Activated T-cell treated with anti-CD3 and anti-CD28 coated beads, Interleukin-2, amount 50 U/mL, for 48 hours (primary cell): ENCODE results near the gene SFXN2.
"Not testable (repeated sequence)": the region's sequence is repeated elsewhere in the genome, so short reads cannot be mapped to it uniquely, and the experiment has no call there.

Source experiments
- DNase-seq, 2 experiments: peaks; one replicate each; pipeline ENCODE4 v3.0.0-alpha.2; 2020

Gene SFXN2, protein sequence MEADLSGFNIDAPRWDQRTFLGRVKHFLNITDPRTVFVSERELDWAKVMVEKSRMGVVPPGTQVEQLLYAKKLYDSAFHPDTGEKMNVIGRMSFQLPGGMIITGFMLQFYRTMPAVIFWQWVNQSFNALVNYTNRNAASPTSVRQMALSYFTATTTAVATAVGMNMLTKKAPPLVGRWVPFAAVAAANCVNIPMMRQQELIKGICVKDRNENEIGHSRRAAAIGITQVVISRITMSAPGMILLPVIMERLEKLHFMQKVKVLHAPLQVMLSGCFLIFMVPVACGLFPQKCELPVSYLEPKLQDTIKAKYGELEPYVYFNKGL

DNA sequence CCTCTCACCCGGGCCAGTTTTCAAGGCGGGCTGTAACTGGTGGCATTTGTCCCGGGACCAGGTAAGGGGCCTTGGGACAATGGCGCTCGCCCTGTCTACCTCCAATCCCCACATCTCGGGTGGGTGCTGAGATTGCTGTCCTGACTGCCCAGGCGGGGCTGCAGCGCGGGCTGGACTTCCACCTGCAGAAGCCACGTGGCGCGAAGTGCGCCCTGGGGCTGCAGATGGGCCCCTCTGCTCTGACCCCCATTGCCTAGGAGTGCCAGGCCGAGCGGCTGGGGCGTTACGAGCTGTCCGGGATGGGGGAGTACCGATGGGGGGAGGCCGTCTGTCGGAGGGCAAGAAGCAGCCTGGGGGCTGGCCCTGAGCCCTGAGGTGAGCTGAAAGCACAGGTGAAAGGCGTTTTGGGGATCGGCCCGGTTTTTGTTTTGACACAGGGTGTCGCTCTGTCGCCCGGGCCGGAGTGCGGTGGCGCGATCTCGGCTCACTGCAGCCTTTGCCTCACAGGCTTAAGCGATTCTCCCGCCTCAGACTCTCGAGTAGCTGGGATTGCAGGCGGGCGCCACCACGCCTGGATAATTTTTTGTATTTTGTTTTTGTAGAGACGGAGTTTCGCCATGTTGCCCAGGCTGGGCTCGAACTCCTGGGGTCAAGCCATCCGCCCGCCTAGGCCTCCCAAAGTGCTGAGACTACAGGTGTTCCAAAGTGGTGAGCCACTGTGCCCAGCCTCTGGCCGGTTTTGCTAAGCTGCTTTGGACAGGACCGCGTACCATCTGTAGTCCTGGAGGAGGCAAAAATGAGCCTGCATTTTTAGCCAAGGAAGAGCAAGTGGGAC, at the start of gene SFXN2:
SFXN2 (plus strand) TSS at position 16 of the 835 bp plus-strand sequence. CDS start 12,001 bp downstream, outside the sequence.
- DNase-seq = no peak

DNA sequence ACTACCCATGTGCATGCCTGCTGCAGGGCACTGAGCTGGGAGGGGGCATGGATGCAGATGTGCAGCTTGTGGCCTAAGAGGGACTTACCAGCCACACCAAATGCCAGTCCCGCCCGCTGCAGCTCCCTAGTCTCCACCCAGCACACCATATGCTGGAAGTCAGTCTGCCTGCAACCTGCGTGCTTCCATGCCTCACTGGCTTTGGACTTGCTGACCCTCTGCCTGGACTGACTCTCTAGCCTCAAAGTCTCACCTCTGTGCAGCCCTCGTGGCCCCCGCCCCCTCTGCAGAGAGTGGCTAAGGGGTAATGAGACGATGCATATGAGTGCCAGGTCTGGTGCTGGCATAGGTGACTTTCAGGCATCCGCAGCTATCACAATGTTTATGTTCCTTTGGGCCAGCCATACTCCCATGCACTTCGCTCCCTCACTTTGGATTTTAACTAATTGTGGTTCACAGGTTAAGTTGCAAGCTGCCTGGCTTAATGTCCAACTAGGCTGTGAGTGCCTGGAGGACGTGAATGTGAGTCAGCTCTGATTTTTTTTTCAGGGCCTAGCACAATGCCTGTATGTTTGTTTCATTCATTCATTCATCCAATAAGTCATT, 48.4 kb upstream of the SFXN2 start:
- no peak for DNase-seq

DNA sequence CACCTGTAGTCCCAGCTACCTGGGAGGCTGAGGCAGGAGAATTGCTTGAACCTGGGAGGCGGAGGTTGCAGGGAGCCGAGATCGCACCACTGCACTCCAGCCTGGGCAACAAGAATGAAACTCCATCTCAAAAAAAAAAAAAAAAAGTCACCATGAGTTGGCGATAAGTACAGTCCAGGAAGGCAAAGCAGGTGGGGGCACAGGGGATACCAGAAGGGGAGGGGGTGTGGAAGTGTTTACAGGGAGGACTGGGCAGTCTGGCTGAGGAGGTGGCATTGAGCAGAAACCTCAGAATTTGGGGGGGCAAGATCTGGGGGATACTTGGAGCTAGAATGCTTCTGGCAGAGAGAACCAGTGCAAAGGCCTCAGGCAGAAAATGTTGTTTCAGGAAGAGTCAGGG, 47.0 kb upstream of the SFXN2 start:
- not testable (repeated sequence) for DNase-seq

DNA sequence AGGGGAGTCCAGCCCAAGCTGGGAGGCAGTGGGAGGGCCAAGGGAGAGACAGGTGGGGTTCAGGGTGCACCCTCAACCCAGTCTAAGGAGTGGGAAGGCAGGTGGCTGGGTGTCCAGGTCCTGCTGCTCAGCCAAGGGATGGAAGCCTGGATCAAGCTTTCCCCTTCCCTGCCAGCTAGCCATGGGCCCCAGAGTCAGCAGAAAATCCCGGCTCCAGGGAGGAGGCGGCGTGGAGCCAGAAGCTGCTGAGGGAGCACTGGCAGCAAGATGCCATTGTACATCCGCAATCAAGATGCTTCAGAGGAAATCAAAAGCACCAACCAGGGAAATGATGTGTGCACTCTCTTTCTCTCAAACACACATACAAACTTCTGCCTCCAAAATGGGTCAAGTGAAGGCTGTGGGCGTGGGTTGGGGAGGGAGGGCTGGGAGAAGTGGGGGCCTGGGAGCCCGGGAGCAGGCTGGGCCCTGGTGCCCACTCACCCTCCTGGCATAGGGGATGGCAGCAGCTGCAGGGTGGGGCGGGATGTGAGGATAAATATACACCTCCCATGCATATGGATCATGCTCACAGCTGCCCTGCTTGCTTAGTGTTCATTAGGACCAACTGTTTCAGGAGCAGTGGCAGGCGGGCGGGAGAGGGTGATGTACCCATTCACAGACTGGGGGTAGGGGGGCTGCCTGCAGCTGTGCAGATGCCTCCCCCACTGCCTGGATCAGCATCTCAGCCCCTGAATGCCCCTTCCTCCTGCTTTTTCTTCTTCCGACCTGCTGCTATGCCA, 45.9 kb upstream of the SFXN2 start:
- DNase-seq = no peak

DNA sequence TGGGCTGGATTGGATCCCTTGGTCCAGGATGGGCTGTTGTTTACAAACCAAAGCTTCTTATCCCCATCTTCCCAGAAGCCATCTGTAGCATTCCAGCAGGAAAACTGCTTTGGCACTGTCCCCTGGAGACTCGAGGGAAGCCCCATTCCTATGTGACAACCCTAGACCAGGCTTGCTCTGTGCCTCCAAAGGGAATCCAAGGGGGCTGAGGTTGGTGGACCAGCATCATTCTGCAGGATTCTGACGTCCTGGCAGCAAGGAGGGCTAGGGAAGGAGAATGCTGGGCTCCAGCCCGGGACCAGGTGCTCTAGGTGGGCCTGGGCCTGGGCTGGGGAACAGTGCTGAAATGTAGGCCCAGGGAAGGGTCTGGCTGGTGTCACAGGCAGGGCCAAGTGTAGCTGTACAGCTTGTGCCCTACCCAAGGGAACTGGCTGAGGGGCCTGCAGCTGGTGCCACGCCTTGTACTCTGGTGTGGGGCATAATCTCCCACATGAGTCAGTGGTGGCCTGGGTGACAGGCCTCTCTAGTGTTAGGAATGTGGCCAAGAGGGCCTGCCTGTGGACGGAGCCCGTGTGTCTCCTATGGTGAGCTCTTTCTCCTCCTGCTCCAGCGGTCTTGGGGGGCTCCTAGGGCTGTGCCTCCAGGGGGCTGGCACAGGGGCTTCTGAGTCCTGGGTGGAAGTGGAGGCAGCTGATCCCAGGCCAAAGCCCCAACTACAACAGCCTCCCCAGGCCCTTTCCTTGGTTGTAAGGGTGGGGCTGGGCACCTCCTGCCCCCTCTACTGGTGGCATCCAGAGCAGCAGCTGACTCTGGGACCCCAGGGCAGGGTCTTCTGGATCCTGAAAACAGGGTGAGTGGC, 45.0 kb upstream of the SFXN2 start:
- peak; percentile 53 to 56 for DNase-seq

DNA sequence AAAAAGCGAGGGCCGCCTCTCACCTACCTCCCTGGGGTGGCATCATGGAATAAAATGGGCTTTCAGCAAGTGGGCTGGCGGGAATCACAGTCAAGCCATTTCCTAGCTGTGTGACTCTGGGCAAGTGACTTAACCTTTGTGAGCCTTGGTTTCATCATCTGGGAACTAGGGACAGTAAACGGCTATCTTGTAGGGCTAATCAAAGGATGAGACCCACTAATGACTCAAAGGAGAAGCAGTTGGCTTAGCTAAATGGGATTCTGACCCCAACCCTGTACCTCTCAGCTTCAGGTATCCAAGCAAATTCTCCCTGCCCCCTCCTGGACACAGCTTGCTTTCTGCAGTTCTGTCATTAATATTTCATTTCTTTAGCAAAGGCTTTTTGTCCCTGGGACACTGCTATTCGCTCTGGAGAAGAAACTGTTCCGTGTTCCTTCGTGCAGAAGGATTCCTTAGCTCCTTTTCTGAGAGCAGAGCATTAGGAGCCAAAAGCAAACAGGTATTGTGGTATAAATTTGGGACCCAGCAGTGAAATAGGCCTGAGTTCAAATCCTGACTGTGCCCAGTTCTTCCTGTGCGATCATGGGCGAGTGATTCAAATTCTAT, 44.3 kb upstream of the SFXN2 start:
- no peak for DNase-seq

DNA sequence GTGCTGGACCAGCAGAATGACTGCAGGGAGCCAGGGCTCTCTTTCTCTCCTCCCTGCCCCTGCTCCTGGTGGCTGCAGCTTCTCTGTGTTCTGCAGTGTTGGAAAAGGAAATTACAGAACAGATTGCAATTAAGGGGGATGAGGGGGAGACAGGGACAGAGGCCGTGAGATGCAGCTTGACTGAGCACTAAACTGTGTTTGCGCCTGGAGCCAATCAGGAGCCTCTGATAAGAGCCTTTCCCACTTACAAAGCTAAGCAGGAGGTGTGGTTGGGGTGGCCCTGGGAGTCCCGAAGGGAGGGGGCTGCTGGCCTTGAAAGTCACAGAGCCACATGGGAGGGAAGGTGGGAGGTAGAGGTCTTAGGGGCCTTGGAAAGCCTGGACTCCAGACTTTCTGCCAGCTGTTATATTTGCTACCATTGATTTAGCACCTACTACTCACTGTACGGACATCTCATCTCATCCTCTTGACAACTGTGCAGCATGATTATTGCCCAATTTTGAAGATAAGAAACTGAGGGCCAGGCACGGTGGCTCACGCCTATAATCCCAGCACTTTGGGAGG, 43.5 kb upstream of the SFXN2 start:
- DNase-seq = no peak

DNA sequence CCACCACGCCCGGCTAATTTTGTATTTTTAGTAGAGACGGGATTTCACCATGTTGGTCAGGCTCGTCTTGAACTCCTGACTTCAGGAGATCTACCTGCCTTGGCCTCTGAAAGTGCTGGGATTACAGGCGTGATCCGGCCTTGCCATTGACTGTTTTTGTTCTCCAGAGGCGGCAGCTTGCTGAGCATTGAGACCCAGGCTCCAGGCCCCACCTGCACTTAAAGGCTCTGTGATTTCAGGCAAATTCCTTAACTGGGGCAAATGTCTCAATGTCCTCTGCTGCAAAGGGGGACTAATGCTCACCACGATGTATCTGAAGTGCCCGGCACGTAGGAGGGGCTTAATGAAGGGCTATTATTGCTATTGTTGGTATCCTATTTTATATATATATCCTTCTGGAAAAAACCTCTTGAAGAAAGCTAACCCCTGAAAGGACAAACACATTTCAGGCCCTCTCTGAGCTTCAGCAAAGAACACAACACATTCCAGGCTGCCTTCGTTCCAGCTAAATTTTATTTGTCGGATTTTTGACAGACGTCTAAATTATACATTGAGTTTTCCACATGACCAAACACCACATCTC, 41.1 kb upstream of the SFXN2 start:
- DNase-seq = no peak

DNA sequence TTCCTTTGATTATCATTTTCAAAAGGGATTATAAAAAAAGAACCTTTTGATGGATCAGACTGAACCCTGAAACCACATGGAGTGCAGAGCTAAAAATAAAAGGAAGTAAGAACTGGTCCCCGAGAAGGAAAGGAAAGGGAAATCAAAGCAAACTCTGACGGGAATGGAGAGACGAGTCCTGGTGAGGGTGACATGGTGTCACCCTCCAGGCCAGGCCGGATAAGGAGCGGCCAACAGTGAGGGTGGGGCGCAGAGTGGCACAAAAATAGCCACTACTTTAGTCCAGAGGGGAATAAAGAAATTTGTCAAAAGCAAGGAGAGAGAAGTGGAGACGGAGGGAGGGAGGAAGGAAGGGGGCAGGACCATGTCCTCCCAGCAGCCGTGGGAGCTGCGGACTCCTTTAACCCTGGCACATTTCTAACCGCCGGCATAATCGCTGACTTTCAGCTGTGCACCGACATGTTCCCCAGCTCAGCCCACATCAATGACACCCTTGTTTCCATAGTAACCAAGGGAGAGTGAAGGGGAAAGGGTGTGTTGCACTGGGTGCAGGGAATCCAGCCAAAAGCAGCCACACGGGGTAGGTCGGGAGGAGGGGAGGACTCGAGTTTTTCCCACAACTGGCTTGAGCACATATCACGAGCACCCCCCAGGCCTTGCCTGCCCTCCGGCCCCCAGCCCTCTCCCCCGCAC, 40.5 kb upstream of the SFXN2 start:
- peak; percentile 63 to 73 for DNase-seq

DNA sequence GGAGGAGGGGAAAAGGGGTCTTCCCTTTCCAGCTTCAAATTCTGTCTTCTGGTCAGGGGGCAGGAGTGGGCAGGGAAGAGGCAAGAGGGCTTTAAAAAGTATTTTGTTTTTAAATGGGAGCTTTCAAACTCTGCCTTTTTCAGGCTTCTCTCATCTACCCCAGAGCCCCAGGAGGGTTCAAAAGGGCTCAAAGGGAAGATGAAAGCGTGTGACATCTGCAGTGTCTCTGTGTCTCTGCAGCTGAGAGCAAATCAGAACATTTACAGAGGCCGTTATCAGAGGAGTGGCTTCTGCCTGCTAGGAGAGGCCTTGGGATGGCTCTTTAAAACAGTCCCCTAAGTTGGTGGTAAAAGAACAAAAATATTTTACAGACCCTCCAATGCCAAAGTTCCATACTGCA, 39.9 kb upstream of the SFXN2 start:
- DNase-seq = no peak

DNA sequence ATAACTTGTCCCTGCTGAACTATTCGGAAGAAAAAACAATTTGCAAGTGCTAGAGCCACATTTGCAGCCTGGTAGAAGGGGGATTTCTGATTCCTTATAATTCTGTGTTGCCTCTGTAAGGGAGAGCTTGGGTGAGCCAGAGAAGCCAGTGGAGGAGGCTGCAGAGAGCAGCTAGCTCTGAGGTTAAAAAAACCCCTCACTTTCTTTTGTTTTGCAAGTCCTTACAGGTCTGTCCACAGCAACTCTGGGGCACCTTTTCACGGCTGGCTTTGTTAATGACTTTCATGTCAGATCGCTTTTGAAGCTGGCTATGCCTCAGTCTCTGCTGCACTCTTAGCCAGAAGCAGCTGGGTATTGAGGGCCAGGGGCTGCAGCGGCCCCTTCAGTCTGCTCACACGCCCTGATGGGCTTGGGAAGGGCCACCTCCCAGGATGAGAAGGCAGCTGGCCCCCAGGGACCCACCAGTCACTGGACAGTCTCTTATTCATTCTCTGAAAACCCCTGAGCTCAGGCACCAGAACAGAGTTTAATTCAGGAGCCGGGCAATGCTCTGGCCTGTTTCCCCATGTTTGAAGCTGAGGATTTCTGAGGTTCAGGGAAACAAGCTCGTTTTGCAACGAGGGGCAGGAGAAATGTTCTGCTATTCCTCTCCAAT, 39.3 kb upstream of the SFXN2 start:
- no peak for DNase-seq

DNA sequence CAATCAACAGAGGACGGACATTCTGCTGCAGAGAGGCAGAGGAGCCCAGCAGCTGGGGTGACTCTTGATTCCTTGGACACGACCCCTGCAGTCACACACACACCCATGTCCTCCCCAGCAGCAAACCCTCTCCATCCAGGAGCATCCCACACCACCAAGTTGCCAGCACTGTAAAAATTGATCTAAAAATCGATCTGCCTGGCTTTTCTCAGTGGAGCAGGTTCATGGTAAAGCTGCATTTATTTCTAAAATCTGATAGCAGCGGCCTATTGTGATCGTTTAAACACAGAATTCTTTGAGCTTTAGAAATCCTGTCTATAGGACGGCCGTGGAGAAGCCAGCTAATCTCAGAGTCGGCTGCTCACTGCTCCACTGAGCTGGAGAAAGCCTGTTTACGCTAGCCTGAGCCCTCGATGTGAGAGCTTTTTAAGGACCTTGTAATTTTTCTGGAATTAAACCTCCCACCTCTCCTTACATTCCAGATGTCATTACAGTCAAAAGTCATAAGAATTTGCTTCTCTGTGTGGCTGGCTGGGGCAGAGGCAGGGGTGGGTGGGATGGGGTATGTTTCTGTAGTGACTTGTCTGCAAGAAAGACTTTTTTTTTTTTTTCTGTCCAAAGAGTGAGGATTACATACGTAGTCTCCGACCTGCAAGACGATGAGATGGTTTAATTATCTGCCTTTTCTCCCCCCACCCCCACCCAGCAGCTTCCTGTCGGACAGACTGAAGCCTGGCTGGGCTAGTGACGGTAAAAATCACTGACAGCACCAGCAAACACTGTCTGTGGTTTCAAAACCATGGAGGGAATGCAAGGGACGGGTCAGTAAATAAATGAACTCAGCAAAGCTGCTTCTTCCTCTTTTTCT, 38.5 kb upstream of the SFXN2 start:
- no peak for DNase-seq

DNA sequence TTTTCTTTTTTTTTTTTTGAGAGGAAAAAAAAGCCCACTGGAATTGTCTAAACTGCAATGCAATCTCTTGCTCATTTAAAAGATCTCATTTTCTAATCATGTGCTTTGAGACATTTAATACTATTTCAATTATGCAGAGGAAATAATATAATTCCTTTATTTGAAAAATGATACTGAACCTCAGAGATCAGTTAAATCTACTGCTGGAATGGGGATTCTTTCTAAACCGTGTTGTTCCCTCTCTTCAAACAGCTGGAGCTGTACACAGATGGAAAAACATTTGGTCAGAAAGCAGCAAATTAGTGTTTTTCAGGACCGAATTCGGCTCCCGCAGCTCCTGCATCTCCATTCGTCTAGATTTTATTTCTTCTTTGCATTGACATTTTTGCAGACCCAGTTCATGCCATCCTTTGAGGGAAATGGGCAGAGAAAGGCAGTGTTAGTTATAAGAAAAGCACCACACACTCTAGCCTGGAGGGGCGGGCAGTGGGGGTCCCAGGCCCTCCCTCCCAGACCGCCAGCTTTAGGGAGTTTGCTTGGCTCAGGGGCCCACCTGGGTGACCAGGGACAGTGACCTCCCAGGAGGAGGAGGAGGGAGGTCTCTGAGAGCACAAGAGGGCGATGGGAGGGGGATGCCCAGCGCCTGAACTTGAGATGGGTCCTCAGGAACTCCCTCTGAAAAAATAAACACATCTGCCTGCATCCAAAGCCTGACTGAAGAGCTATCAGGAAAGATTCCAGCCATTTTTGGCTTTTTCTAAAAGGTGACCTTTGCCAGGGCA, 37.7 kb upstream of the SFXN2 start:
- no peak for DNase-seq

DNA sequence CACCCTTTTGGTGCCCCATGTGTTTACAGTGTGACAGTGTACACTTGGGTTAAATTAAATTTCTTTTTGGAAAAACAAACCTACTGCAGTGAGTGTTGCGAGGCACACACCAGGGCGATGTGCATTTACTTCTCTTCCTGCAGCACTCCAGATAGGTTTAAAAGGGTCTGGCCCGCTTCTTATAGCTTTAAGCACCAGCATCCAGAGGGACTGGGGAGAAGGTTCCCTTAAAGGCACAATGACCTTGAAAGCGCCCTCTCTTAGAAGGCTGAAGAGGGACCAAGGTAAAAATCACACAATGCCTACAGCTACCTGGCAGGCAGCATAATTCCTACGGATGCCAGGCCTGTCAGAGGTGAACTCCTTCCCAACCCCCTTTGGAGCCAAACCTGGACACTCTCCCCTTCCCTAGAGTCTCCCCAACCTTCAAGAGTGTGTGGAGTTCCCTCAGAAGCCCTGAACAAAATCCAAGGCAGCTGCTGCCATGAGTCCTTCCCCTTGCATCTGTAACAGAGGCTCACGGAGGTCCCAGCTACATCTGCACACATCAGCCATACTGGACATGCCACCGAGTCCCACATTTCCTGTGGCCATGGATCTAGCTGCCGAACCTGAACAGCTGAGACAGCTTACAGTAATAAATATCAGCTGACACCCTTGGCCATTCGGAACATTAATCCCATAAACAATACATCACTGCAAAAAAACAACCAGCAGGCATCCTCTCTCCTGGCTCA, 36.9 kb upstream of the SFXN2 start:
- no peak for DNase-seq

DNA sequence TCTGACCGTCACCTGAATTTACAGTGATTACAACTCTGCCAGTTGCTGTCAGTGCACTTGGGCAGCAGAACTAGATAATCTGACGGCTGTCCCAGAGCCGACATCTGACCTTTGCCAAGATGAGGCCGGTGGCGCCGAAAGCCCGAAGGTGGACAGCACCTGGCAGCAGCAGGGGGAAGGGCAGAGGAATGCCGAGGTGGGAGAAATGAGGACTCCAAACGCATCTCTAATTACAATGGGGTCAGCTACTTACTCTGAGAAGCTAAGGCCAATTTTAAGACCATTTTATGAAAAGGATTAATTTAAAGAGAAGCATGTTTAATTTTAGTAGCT, 36.4 kb upstream of the SFXN2 start:
- no peak for DNase-seq

DNA sequence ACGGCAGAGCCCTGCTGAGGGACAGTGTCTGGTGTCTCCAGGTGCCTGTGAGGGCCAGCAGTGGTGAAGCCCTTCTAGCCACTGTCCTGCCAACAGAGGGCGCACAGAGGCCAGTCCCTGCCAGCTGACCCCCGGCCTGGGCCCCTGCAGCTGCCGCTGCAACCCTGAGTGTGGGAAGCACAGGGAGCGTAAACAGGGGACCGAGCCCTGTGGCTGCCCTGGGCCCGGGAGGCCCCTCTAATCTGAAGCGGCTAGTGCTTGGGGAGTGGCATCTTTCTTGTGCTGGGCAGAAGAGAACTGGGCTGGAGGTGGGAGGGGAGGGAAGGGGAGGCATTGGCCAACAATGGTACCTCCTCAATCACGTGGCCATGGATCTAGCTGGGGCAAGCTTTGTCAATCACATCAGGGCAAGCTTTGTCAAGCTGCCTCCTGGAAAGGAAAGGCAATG, 35.6 kb upstream of the SFXN2 start:
- peak in 1 of 2 experiments; percentile 54 for DNase-seq

DNA sequence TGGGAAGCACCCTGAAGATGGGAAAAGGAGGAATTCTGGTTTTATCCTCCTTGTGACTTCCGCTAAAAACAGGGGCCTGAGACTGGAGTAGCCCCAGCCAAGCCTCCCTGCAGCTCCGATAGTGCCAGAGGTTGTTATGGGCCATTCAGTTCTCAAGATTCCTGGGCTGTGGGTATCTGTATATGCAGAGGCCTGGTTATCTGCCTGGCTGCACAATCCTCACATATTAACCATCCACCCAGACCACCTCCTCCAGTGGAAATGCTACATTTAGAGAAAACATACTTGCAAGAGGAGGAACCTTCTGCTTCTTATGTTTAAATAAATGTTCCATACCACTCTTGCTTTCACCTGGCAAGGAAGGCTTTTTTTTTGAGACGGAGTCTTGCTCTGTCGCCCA, 34.8 kb upstream of the SFXN2 start:
- DNase-seq = no peak
